ENCODE results near the gene MYO15A. TPM values are rescaled to one million over a fixed set of nuclear protein-coding genes. Genes with fewer than 3 reads are reported as not detected.

Gene MYO15A
- total and polyA plus RNA-seq, 2 donors (not counting 1 experiment from before 2014, with no cell fraction given), result 2.5 to 3.1 TPM

GRCh38 chr17:18194804-18195203, 86.2 kb downstream of the MYO15A start:
- no peaks in the 10 kb centered on the region for H3K27me3 ChIP-seq (replicated peaks in 1 of 4; ENCODE audit: control extremely low read depth in 1 of 4, control insufficient read depth in 3 of 4, insufficient read depth in 4 of 4, low read length in 3 of 4)
- peaks cover 95% of the 10 kb centered on the region for H4K20me1 ChIP-seq (ENCODE audit: control insufficient read depth, insufficient read depth, low read length, poor library complexity, severe bottlenecking)
- WGBS (ENCODE audit: insufficient coverage), result 100% methylated on average over 4 of the region's 4 CpGs
- Mint-ChIP-seq H3K27me3 (no peaks in the 10 kb centered on the region), H3K4me3 (no peak overlapping the region), H3K4me1 (peaks cover 43% of the 10 kb centered on the region), H3K27ac (no peak overlapping the region), H3K9me3 (ENCODE audit: insufficient read depth) (no peaks in the 10 kb centered on the region)
- no peak overlapping the region for H3K9ac ChIP-seq (ENCODE audit: low read length)
- peaks cover 5 to 14% of the 10 kb centered on the region in 2 donors for H3K4me1 ChIP-seq (ENCODE audit: control insufficient read depth in 2 of 2, insufficient read depth in 2 of 2, low read length in 2 of 2)
- ATAC-seq (ENCODE audit: low read depth) (no peak), DNase-seq (no peak)
- H3K9me3 ChIP-seq (ENCODE audit: control extremely low read depth in 1 of 3, control insufficient read depth in 2 of 3, insufficient read depth in 1 of 3, low read length in 2 of 3), result no peaks in the 10 kb centered on the region
- ChIA-PET CTCF (interaction anchor here (1.9 kb wide), 1 partner anchor 53 kb away, joined by 4 read pairs; no protein-coding TSS in a partner anchor), POLR2A (no interaction called here)
- H2AFZ ChIP-seq (ENCODE audit: insufficient read depth, low read depth, low read length, poor library complexity, severe bottlenecking), result no peak overlapping the region
- H3K79me2 ChIP-seq (ENCODE audit: control insufficient read depth, insufficient read depth, low read length), result peaks cover 94% of the 10 kb centered on the region
- TF ChIP-seq, protein P1, sequence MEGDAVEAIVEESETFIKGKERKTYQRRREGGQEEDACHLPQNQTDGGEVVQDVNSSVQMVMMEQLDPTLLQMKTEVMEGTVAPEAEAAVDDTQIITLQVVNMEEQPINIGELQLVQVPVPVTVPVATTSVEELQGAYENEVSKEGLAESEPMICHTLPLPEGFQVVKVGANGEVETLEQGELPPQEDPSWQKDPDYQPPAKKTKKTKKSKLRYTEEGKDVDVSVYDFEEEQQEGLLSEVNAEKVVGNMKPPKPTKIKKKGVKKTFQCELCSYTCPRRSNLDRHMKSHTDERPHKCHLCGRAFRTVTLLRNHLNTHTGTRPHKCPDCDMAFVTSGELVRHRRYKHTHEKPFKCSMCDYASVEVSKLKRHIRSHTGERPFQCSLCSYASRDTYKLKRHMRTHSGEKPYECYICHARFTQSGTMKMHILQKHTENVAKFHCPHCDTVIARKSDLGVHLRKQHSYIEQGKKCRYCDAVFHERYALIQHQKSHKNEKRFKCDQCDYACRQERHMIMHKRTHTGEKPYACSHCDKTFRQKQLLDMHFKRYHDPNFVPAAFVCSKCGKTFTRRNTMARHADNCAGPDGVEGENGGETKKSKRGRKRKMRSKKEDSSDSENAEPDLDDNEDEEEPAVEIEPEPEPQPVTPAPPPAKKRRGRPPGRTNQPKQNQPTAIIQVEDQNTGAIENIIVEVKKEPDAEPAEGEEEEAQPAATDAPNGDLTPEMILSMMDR (IDR thresholded peaks at IDR 0.05), result no peak
- TF ChIP-seq EZH2 (IDR thresholded peaks at IDR 0.05; ENCODE audit: borderline replicate concordance, insufficient read depth, low read depth, low read length, poor library complexity, severe bottlenecking), result no peak
- H3K4me3 ChIP-seq (ENCODE audit: control extremely low read depth in 1 of 5, extremely low read depth in 1 of 5, insufficient read depth in 1 of 5, low read depth in 2 of 5, low read length in 4 of 5), result no peak overlapping the region
- intact Hi-C loops (cut with micrococcal nuclease), result no loop called here
- peaks cover 4 to 56% of the 10 kb centered on the region in 2 experiments for H3K36me3 ChIP-seq (replicated peaks in 1 of 2; ENCODE audit: control extremely low read depth in 1 of 2, control insufficient read depth in 1 of 2, extremely low read depth in 1 of 2, insufficient read depth in 2 of 2, low read length in 1 of 2)
- no peak overlapping the region for H3K27ac ChIP-seq (ENCODE audit: low read length in 2 of 2)
- H3K4me2 ChIP-seq (replicated peaks; ENCODE audit: low read depth, low read length, poor library complexity, severe bottlenecking), result no peak overlapping the region

DNA sequence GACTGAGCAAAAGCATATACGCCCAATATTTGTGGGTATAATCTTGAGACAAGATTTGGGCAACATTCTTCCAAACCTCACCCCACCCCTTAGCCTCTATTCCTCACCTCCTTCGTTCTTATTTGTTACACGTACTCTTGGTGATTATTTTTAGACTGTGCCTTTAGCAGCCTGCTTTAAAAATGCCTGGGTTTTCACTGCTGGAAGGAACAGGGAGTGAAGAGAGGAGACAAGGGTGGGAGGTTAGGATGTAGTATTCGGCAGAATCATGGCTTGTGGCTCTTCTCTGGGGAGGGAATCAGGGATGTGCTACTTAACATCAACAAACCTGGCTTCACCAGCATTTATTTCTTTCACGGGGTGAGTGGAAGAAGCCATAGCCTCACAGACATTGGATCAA, 86.7 kb downstream of the MYO15A start:
- Histone ChIP-seq H4K20me1 (ENCODE audit: control insufficient read depth, insufficient read depth, low read length, poor library complexity, severe bottlenecking) (peaks cover 95% of the 10 kb centered on the region), H2AFZ (ENCODE audit: insufficient read depth, low read depth, low read length, poor library complexity, severe bottlenecking) (no peak overlapping the region), H3K4me1 (ENCODE audit: control insufficient read depth in 2 of 2, insufficient read depth in 2 of 2, low read length in 2 of 2) (peaks cover 3 to 12% of the 10 kb centered on the region in 2 donors), H3K27me3 (replicated peaks in 1 of 4; ENCODE audit: control extremely low read depth in 1 of 4, control insufficient read depth in 3 of 4, insufficient read depth in 4 of 4, low read length in 3 of 4) (no peaks in the 10 kb centered on the region), H3K4me2 (replicated peaks; ENCODE audit: low read depth, low read length, poor library complexity, severe bottlenecking) (no peak overlapping the region), H3K27ac (ENCODE audit: low read length in 2 of 2) (no peak overlapping the region), H3K79me2 (ENCODE audit: control insufficient read depth, insufficient read depth, low read length) (peaks cover 93% of the 10 kb centered on the region), H3K9ac (ENCODE audit: low read length) (no peak overlapping the region), H3K4me3 (ENCODE audit: control extremely low read depth in 1 of 5, extremely low read depth in 1 of 5, insufficient read depth in 1 of 5, low read depth in 2 of 5, low read length in 4 of 5) (no peak overlapping the region), H3K9me3 (ENCODE audit: control extremely low read depth in 1 of 3, control insufficient read depth in 2 of 3, insufficient read depth in 1 of 3, low read length in 2 of 3) (no peaks in the 10 kb centered on the region), H3K36me3 (replicated peaks in 1 of 2; ENCODE audit: control extremely low read depth in 1 of 2, control insufficient read depth in 1 of 2, extremely low read depth in 1 of 2, insufficient read depth in 2 of 2, low read length in 1 of 2) (peaks cover 4 to 57% of the 10 kb centered on the region in 2 experiments)
- H3K27ac Mint-ChIP-seq, result no peak overlapping the region
- TF ChIP-seq, protein P1 (IDR thresholded peaks at IDR 0.05), result no peak
- TF ChIP-seq EZH2 (IDR thresholded peaks at IDR 0.05; ENCODE audit: borderline replicate concordance, insufficient read depth, low read depth, low read length, poor library complexity, severe bottlenecking), result no peak
- ChIA-PET POLR2A (no interaction called here), CTCF (no interaction called here)
- H3K9me3 Mint-ChIP-seq (ENCODE audit: insufficient read depth), result no peaks in the 10 kb centered on the region
- intact Hi-C loops (cut with micrococcal nuclease), result no loop called here
- WGBS (ENCODE audit: insufficient coverage), result 100% methylated on average over 1 of the region's 5 CpGs
- H3K27me3 Mint-ChIP-seq, result no peaks in the 10 kb centered on the region
- no peak for DNase-seq
- H3K4me1 Mint-ChIP-seq, result peaks cover 42% of the 10 kb centered on the region
- no peak for ATAC-seq (ENCODE audit: low read depth)
- no peak overlapping the region for H3K4me3 Mint-ChIP-seq

Data from B cell (primary cell).